DOHH2 (cell line): Measurements from ENCODE around the gene UBE2S.

ENCODE experiments used
- CTCF ChIP-seq: fragments of 200-600 bp; sonication (generic); IDR thresholded peaks from one replicate; pipeline ENCODE4 v1.5.1; 2014; ENCODE audit warnings: antibody characterized with exemption, mild to moderate bottlenecking, low read depth, low read length; ENCODE audit not compliant: poor library complexity, severe bottlenecking
- EZH2phosphoT487 ChIP-seq: fragments of 200-600 bp; sonication (generic); IDR thresholded peaks from 2 replicates; pipeline ENCODE4 v1.6.1; 2017; ENCODE audit warnings: borderline replicate concordance, mild to moderate bottlenecking, antibody characterized with exemption, low read length, moderate library complexity, mixed read lengths

DNA sequence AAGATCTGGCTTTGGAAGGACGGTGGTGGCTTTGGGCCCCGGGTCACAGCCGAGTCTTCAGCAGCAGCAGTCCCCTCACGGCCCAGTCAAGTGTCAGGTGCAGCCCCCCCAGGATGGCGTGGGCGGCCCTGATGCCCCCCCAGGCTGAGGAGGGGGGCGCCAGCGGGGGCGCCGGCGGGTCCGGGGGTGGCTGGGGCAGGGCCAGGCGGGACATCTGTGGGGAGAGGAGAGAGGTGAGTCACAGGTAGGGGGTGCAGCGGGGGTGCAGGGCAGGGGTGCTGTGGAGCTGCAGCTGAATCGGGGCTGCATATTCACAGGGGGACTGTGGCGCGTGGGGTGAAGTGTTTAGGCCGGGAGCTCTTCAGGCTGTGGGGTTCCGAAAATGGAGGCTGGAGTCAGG is 41.6 kb downstream of the UBE2S start:
- TF ChIP-seq CTCF (no peak), EZH2phosphoT487 (no peak)
